Neuronal stem cell (in vitro differentiated cells): Measurements from ENCODE around the gene AGO4.
"Not testable (repeated sequence)": the region's sequence is repeated elsewhere in the genome, so short reads cannot be mapped to it uniquely, and the experiment has no call there.

Experiments
- DNase-seq: peaks from one replicate; pipeline ENCODE4 v3.0.0-alpha.2; 2013; ENCODE audit warnings: low spot score
- H2AFZ ChIP-seq: one replicate; pipeline ENCODE4 v1.6.1; 2013; ENCODE audit warnings: mild to moderate bottlenecking, low read length, inconsistent platforms
- H2AK5ac ChIP-seq: 2 replicates; pipeline ENCODE4 v1.6.1; 2013; ENCODE audit warnings: low read depth, mild to moderate bottlenecking, inconsistent platforms, low read length, moderate library complexity, mixed read lengths
- H2BK120ac ChIP-seq: 2 replicates; pipeline ENCODE4 v1.6.1; 2013; ENCODE audit warnings: low read depth, mild to moderate bottlenecking, inconsistent platforms, low read length, moderate library complexity, mixed read lengths
- H2BK12ac ChIP-seq: one replicate; pipeline ENCODE4 v1.6.1; 2013; ENCODE audit warnings: low read length, inconsistent platforms
- H2BK15ac ChIP-seq: 2 replicates; pipeline ENCODE4 v1.6.1; 2013; ENCODE audit warnings: mild to moderate bottlenecking, low read length, inconsistent platforms, mixed read lengths
- H2BK5ac ChIP-seq: one replicate; pipeline ENCODE4 v1.6.1; 2013; ENCODE audit warnings: inconsistent platforms, mild to moderate bottlenecking, low read length, moderate library complexity
- H3K14ac ChIP-seq: one replicate; pipeline ENCODE4 v1.6.1; 2013; ENCODE audit warnings: low read length, inconsistent platforms
- H3K18ac ChIP-seq: 2 replicates; pipeline ENCODE4 v1.6.1; 2013; ENCODE audit warnings: low read length, inconsistent platforms
- H3K23ac ChIP-seq: 2 replicates; pipeline ENCODE4 v1.6.1; 2013; ENCODE audit warnings: low read depth, mild to moderate bottlenecking, mixed read lengths, low read length, inconsistent platforms; ENCODE audit not compliant: poor library complexity
- H3K27ac ChIP-seq: replicated peaks from 3 replicates; pipeline ENCODE4 v1.5.1; 2013; ENCODE audit warnings: low read length, inconsistent platforms
- H3K27me3 ChIP-seq, 3 experiments: 2 replicates each; pipeline ENCODE4 v1.6.1; 2013; ENCODE audit warnings: low read length in 3 of 3, mild to moderate bottlenecking in 2 of 3, inconsistent platforms in 1 of 3, low read depth in 1 of 3, mixed read lengths in 1 of 3, moderate library complexity in 1 of 3; ENCODE audit not compliant: control insufficient read depth in 3 of 3, insufficient read depth in 3 of 3
- H3K36me3 ChIP-seq, 2 donors: replicated peaks in 1 of 2; 2 replicates each; pipeline ENCODE4 v1.6.1; 2013; ENCODE audit warnings: low read length in 2 of 2; ENCODE audit not compliant: control insufficient read depth in 2 of 2, insufficient read depth in 2 of 2
- H3K4ac ChIP-seq: 2 replicates; pipeline ENCODE4 v1.6.1; 2013; ENCODE audit warnings: inconsistent platforms, mild to moderate bottlenecking, low read length, moderate library complexity
- H3K4me1 ChIP-seq, 2 donors: 1 replicate in 1 of 2; 2 replicates in 1 of 2; pipeline ENCODE4 v1.6.1; 2013; ENCODE audit warnings: low read length in 2 of 2, low read depth in 1 of 2; ENCODE audit not compliant: control insufficient read depth in 2 of 2, insufficient read depth in 1 of 2
- H3K4me2 ChIP-seq: one replicate; pipeline ENCODE4 v1.6.1; 2013; ENCODE audit warnings: mild to moderate bottlenecking, low read length, inconsistent platforms; ENCODE audit not compliant: insufficient read depth, poor library complexity, severe bottlenecking
- H3K4me3 ChIP-seq, 2 donors: 2 replicates each; pipeline ENCODE4 v1.5.1; 2013; ENCODE audit warnings: low read length in 2 of 2, mild to moderate bottlenecking in 2 of 2, inconsistent platforms in 1 of 2, moderate library complexity in 1 of 2
- H3K79me1 ChIP-seq: one replicate; pipeline ENCODE4 v1.6.1; 2013; ENCODE audit warnings: low read depth, mild to moderate bottlenecking, inconsistent platforms, low read length, moderate library complexity
- H3K9ac ChIP-seq: one replicate; pipeline ENCODE4 v1.6.1; 2013; ENCODE audit warnings: mild to moderate bottlenecking, low read depth, low read length, inconsistent platforms; ENCODE audit not compliant: poor library complexity
- H3K9me3 ChIP-seq, 2 donors: replicated peaks in 1 of 2; 2 replicates each; pipeline versions ENCODE3 to v1.6.1; 2013; ENCODE audit warnings: low read length in 2 of 2, mild to moderate bottlenecking in 2 of 2, inconsistent platforms in 1 of 2, low read depth in 1 of 2, mixed read lengths in 1 of 2, moderate library complexity in 1 of 2; ENCODE audit not compliant: control insufficient read depth in 2 of 2, insufficient read depth in 1 of 2
- H4K8ac ChIP-seq: one replicate; pipeline ENCODE4 v1.6.1; 2013; ENCODE audit warnings: low read depth, mild to moderate bottlenecking, inconsistent platforms, low read length, moderate library complexity
- H4K91ac ChIP-seq: one replicate; pipeline ENCODE4 v1.6.1; 2013; ENCODE audit warnings: low read length, low read depth, mild to moderate bottlenecking, inconsistent platforms; ENCODE audit not compliant: poor library complexity
- WGBS, 2 donors: extraction: QIAGEN DNeasy Blood & Tissue Kit; methylation state at CpG; one replicate each; pipeline ENCODE4 v1.1.7; 2013; ENCODE audit warnings: missing lambda C conversion rate in 2 of 2, mixed read lengths in 1 of 2; ENCODE audit not compliant: insufficient read length in 2 of 2, insufficient replicate concordance in 1 of 2; ENCODE audit errors: extremely low coverage in 2 of 2; 5-methylcytosine and 5-hydroxymethylcytosine counted together

The AGO4 gene

GRCh38 chr1:35869245-35869950 is 61.6 kb downstream of the AGO4 start:
- H3K14ac ChIP-seq, H3K23ac ChIP-seq, H3K9ac ChIP-seq, H3K79me1 ChIP-seq, H3K9me3 ChIP-seq, DNase-seq, H2BK5ac ChIP-seq, H3K4ac ChIP-seq, H4K91ac ChIP-seq, H3K4me3 ChIP-seq, H2BK120ac ChIP-seq, H2BK15ac ChIP-seq, H2AK5ac ChIP-seq, H3K4me2 ChIP-seq, H3K4me1 ChIP-seq, H3K18ac ChIP-seq, H3K27me3 ChIP-seq, H2BK12ac ChIP-seq, H4K8ac ChIP-seq, H3K36me3 ChIP-seq, H3K27ac ChIP-seq: not testable (repeated sequence)
- WGBS, 2 donors: no CpG with 5 or more reads among the region's 34 CpGs
- H2AFZ ChIP-seq: peak overlapping the region; percentile 15

- Histone ChIP-seq H3K79me1 (no peaks in the 10 kb centered on the region), H3K18ac (no peak overlapping the region), H3K4me2 (no peak overlapping the region), H2AFZ (no peak overlapping the region), H3K4ac (no peak overlapping the region), H3K36me3 (no peaks in the 10 kb centered on the region), H3K4me3 (no peak overlapping the region), H3K4me1 (no peaks in the 10 kb centered on the region), H2AK5ac (no peak overlapping the region), H2BK12ac (no peak overlapping the region), H3K9me3 (no peaks in the 10 kb centered on the region), H3K23ac (no peak overlapping the region), H3K14ac (no peak overlapping the region), H3K27me3 (no peaks in the 10 kb centered on the region), H4K91ac (no peak overlapping the region), H2BK15ac (no peak overlapping the region), H3K27ac (no peak overlapping the region), H4K8ac (no peak overlapping the region), H2BK120ac (no peak overlapping the region), H3K9ac (no peak overlapping the region), H2BK5ac (no peak overlapping the region)
- WGBS, 2 donors: no CpG with 5 or more reads among the region's 2 CpGs
- no peak for DNase-seq
Observed at GRCh38 chr1:35870651-35871309, 63.0 kb downstream of the AGO4 start.

- Histone ChIP-seq H2BK15ac (no peak overlapping the region), H3K27ac (no peak overlapping the region), H2BK5ac (no peak overlapping the region), H3K36me3 (no peaks in the 10 kb centered on the region), H3K14ac (no peak overlapping the region), H3K79me1 (no peaks in the 10 kb centered on the region), H3K9me3 (no peaks in the 10 kb centered on the region), H2BK12ac (no peak overlapping the region), H2AFZ (no peak overlapping the region), H3K4me1 (no peaks in the 10 kb centered on the region), H3K23ac (no peak overlapping the region), H3K4me2 (no peak overlapping the region), H3K27me3 (no peaks in the 10 kb centered on the region), H3K4me3 (no peak overlapping the region), H2AK5ac (no peak overlapping the region), H4K91ac (no peak overlapping the region), H2BK120ac (no peak overlapping the region), H3K9ac (no peak overlapping the region), H3K4ac (no peak overlapping the region), H3K18ac (no peak overlapping the region), H4K8ac (no peak overlapping the region)
- DNase-seq: no peak
- WGBS, 2 donors: no CpG with 5 or more reads among the region's 4 CpGs
Observed at GRCh38 chr1:35873243-35873750, 65.5 kb downstream of the AGO4 start.

GRCh38 chr1:35874115-35874514 is 66.3 kb downstream of the AGO4 start:
- not testable (repeated sequence) for H3K23ac ChIP-seq, H3K9ac ChIP-seq, H2BK12ac ChIP-seq, H3K18ac ChIP-seq, H2BK15ac ChIP-seq, H3K4me2 ChIP-seq, H2BK120ac ChIP-seq, H3K36me3 ChIP-seq, H3K4ac ChIP-seq, H4K8ac ChIP-seq, H3K14ac ChIP-seq, H3K9me3 ChIP-seq, H2BK5ac ChIP-seq, H2AK5ac ChIP-seq, DNase-seq, H3K27me3 ChIP-seq, H3K79me1 ChIP-seq, H2AFZ ChIP-seq, H3K4me3 ChIP-seq, H3K27ac ChIP-seq, H4K91ac ChIP-seq, H3K4me1 ChIP-seq
- no CpG with 5 or more reads among the region's 4 CpGs for WGBS, 2 donors
